ENCODE data around the gene FUNDC1.

GRCh38 chrX:44480591-44480990 is 62.1 kb downstream of the FUNDC1 start:
- no peak for TF ChIP-seq CTCF (IDR thresholded peaks at IDR 0.05)
- no peak for TF ChIP-seq POLR2A (IDR thresholded peaks at IDR 0.05)
